Skeletal muscle satellite cell (primary cell): Measurements from ENCODE around the gene PPP1R7.

Source experiments
- H3K27me3 ChIP-seq: 2 replicates; pipeline ENCODE4 v1.7.0; 2013; ENCODE audit warnings: low read length; ENCODE audit not compliant: control insufficient read depth, insufficient read depth
- H3K36me3 ChIP-seq: 2 replicates; pipeline ENCODE4 v1.7.0; 2013; ENCODE audit warnings: mild to moderate bottlenecking, control low read depth, low read length; ENCODE audit not compliant: insufficient read depth
- H3K4me1 ChIP-seq: 2 replicates; pipeline ENCODE4 v1.7.0; 2013; ENCODE audit warnings: low read length; ENCODE audit not compliant: control insufficient read depth, insufficient read depth
- H3K4me2 ChIP-seq: 2 replicates; pipeline ENCODE4 v1.7.0; 2013; ENCODE audit warnings: mild to moderate bottlenecking, low read length
- H3K4me3 ChIP-seq: 2 replicates; pipeline ENCODE4 v1.7.0; 2013; ENCODE audit warnings: low read length
- H3K9ac ChIP-seq: 2 replicates; pipeline ENCODE4 v1.7.0; 2013; ENCODE audit warnings: mild to moderate bottlenecking, low read depth, low read length, moderate library complexity
- H3K9me3 ChIP-seq: replicated peaks from 2 replicates; pipeline ENCODE4 v1.7.0; 2013; ENCODE audit warnings: mild to moderate bottlenecking, control low read depth, low read length

The PPP1R7 gene

DNA sequence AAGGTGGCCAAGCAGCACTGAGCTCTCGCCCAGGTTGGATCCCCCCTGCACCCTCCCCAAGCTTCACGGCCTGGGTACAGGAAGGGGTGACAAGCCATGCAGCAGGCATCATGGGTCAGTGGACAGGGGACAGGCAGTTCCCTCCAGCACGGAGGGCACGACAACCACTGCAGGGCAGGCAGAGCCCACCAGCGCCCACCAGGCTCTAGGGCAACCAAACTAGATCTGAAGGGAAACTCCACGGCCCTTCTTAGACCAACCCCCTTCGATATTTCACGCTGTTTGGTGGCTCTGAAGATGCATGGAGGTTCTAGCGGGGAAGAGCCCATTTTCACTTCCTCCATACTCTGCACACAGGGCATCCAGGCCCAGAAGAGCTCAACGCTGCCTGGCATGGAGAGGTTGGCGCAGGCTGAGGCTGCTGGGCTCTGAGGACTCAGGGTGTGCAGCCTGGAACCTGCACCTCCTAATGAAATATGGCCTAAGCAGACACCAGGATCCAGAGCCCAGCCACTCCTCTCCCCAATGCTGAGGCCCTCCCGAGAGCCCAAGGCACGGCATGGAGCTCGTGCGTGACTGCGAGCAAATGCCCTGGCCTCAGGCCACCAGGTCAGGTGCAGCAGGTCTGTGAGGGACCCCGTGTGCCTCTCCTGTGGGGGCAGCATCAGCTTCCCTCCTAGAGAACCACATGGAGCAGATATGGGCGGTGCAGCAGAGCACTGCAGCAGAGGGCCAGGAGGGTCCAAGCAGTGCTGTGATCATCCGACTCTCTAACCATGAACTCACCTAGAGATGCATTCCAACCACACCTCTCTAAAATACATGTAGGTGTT is 39.4 kb upstream of the PPP1R7 start:
- Histone ChIP-seq H3K36me3 (peaks cover 5% of the 10 kb centered on the region), H3K4me2 (no peak overlapping the region), H3K9me3 (no peaks in the 10 kb centered on the region), H3K4me1 (no peaks in the 10 kb centered on the region), H3K9ac (no peak overlapping the region), H3K27me3 (no peaks in the 10 kb centered on the region), H3K4me3 (no peak overlapping the region)

DNA sequence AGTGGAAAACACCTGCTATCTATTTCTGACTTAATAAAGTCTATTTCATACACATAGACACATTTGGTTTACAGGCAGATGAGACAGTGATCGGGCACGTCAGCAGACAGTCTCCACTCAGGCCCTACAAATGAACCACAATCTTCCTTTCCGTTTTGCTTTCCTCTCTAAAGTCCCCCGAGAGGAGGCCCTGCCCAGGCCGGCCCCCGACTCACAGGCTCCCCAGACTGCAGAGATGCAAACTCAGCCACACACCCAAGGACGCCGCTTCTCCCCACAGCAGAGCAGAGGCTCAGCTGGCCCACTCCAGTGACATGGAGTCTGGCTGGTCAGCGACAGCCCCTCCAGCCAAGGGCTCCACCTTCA is 38.8 kb upstream of the PPP1R7 start:
- no peak overlapping the region for H3K9ac ChIP-seq
- no peaks in the 10 kb centered on the region for H3K27me3 ChIP-seq
- no peaks in the 10 kb centered on the region for H3K4me1 ChIP-seq
- H3K4me3 ChIP-seq: no peak overlapping the region
- peaks cover 5% of the 10 kb centered on the region for H3K36me3 ChIP-seq
- no peaks in the 10 kb centered on the region for H3K9me3 ChIP-seq
- no peak overlapping the region for H3K4me2 ChIP-seq

DNA sequence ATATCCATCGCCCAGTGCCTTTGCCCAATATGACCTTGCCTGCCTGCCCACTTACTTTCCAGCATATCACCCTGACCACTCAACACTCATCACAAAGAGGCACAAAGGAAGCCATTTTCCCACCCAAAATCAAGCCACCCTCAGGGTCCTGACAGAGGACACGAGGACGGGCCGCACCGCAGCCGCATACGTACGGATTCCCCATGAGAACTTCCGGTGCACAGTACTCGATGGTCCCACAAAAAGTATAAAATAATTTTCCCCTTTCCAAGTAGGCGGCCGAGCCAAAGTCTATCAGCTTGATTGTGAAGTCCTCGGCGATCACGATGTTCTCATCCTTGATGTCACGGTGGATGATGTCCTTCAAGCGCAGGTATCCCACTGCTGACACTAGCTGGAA is 38.2 kb upstream of the PPP1R7 start:
- no peak overlapping the region for H3K9ac ChIP-seq
- H3K4me1 ChIP-seq: no peaks in the 10 kb centered on the region
- no peak overlapping the region for H3K4me2 ChIP-seq
- peaks cover 5% of the 10 kb centered on the region for H3K36me3 ChIP-seq
- no peak overlapping the region for H3K4me3 ChIP-seq
- no peaks in the 10 kb centered on the region for H3K9me3 ChIP-seq
- H3K27me3 ChIP-seq: no peaks in the 10 kb centered on the region

DNA sequence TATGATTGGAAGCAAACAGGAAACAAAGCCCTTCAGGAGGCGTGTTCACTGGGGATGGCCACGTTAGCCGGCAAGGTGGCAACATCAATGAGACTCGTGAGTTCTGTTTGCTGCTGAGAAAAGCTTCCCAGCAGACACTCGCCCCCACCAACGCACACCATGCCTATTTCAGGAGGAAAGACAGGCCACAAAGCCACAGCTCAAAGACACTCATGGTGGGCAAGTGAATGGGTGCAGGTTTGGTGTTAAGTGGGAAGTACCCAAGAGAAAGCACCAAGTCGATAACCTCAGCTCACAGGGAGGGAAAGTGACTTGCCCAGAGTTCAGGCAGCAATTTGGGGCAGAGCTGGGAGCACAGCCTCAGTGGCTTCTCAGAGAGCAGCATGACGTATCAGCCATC is 37.7 kb upstream of the PPP1R7 start:
- Histone ChIP-seq H3K4me1 (no peaks in the 10 kb centered on the region), H3K4me3 (no peak overlapping the region), H3K9me3 (no peaks in the 10 kb centered on the region), H3K4me2 (no peak overlapping the region), H3K36me3 (peaks cover 5% of the 10 kb centered on the region), H3K27me3 (no peaks in the 10 kb centered on the region), H3K9ac (no peak overlapping the region)

DNA sequence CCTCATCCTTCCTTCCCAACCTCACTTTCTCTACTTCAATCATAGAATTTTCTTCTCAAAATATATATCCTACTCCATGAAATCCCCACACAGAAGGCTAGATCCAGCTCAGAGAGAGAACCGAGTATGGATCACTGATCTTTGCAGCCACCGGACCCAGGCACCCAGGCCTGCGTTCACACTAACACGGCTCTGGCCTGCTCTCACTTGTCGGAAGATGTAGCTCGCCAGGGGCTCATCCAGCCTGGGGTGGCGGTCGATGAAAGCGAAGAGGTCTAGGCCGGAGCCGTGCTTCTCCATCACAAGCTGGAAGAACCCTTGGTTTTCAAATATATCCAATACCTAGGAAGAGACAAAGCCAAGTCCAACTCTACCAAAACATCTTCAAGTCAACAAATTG is 35.4 kb upstream of the PPP1R7 start:
- Histone ChIP-seq H3K4me2 (no peak overlapping the region), H3K4me3 (no peak overlapping the region), H3K36me3 (peaks cover 5% of the 10 kb centered on the region), H3K27me3 (no peaks in the 10 kb centered on the region), H3K4me1 (no peaks in the 10 kb centered on the region), H3K9ac (no peak overlapping the region), H3K9me3 (no peaks in the 10 kb centered on the region)

DNA sequence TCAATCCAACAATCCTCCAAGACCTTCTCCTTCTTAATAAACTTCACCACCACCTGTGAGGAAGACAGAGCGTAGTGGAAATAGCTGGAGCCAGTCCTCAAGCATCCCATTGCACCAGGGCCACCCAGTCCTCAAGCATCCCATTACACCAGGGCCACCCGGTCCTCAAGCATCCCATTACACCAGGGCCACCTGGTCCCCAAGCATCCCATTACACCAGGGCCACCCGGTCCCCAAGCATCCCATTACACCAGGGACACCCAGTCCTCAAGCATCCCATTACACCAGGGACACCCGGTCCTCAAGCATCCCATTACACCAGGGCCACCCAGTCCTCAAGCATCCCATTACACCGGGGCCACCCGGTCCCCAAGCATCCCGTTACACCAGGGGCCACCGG is 34.9 kb upstream of the PPP1R7 start:
- H3K4me2 ChIP-seq: no peak overlapping the region
- no peaks in the 10 kb centered on the region for H3K4me1 ChIP-seq
- no peaks in the 10 kb centered on the region for H3K27me3 ChIP-seq
- H3K36me3 ChIP-seq: peaks cover 5% of the 10 kb centered on the region
- H3K4me3 ChIP-seq: no peak overlapping the region
- H3K9me3 ChIP-seq: no peaks in the 10 kb centered on the region
- no peak overlapping the region for H3K9ac ChIP-seq

DNA sequence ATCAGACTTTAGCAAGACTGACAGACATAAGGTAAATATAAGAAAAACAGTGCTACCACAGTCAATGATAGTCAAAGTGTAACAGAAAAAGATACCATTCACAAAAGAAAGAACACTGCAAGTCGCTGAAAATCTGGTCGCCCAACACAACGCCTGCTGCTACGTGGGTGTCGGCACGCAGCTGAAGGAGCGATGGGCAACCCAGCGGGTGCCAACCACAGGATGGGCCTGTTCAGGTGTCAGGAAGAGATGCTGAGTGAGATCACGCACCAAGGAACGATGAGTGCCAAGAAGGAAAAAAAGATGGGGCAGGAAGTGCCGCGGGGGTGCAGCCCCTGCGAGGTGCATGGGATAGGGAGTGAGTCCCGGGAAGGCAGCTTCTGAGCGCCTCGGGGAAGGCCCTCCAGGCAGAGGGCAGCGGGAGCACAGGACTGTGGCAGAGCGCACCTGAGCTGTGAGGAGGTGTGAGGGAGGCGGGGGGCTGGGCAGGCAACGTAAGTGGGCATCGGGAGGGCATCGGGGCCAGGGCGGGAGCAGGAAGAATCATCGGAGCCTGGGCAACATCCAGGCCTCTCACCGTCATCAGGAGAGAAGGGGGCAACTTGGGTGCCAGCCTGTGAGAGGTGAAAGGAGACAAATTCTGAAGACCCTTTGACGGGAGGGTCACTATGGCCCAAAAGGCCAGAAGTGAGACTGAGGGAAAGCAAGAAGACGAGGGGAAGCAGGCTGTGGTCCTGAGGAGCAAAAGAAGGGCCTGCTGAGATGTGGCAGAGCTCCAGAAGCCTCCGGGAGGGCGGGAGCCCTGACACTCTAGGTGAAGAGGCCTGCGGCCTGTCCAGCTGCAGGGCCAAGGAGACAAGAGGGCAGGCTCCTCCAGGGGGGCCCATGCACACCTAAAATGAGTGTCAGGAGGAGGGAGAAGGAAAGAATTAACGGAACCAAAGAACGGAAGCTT is 33.4 kb upstream of the PPP1R7 start:
- Histone ChIP-seq H3K9ac (no peak overlapping the region), H3K36me3 (peaks cover 5% of the 10 kb centered on the region), H3K9me3 (no peaks in the 10 kb centered on the region), H3K4me3 (no peak overlapping the region), H3K4me2 (no peak overlapping the region), H3K27me3 (no peaks in the 10 kb centered on the region), H3K4me1 (no peaks in the 10 kb centered on the region)

DNA sequence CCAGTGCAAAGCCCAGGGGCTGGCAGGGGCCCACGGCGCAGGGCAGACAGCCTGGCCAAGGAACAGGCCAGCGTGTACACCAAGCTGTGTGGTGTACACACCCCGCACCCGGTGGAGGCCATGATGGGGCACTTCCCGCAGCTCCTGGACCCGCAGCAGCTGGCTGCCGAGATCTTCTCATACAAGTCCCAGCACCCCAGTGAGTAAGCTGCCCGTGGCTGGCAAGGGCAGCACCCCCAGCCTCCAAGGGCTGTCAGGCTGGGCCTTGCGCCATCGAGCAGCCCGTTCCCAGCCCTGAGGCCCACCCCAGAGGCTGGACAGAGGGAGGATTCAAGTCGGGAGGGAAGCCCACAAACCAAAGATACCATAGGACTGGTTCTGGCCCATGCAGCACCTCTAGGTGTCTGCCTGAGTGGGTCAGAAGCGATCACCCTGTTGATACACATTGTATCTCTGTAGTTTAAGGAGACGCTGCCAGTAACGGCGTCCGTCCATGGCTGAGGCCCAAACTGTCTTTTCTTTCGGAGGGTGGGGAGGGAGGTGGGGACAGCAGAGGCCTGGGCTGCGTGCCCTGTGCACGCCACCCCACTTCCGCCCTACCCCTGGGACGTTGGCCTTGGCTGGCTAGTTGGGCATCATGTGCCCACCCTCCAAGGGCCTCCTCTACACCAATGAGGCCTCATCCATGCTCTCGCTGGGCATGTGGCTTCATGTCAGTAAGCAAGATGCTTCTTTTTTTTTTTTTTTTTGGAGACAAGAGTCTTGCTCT is 31.3 kb upstream of the PPP1R7 start:
- Histone ChIP-seq H3K9me3 (no peaks in the 10 kb centered on the region), H3K4me3 (no peak overlapping the region), H3K4me1 (no peaks in the 10 kb centered on the region)

DNA sequence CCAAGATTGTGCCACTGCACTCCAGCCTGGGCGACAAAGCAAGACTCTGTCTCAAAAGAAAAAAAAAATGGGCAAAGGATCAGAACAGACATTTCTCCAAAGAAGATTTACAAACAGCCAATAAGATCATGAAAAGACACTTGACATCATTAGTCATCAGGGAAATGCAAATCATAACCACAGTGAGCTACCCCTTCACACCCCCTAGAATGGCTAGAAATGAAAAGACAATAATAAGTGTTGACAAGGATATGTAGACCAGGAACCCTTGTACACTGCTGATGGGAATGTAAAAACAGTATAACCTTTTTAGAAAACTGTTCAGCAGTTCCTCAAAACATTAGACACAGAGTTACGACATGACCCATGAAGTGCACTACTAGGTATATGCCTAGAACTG is 29.8 kb upstream of the PPP1R7 start:
- Histone ChIP-seq H3K4me3 (no peak overlapping the region), H3K27me3 (no peaks in the 10 kb centered on the region), H3K4me1 (no peaks in the 10 kb centered on the region), H3K9ac (no peak overlapping the region), H3K36me3 (no peaks in the 10 kb centered on the region), H3K4me2 (no peak overlapping the region), H3K9me3 (no peaks in the 10 kb centered on the region)

More for the DNA sequence above, 31.3 kb upstream of the PPP1R7 start:
- Histone ChIP-seq H3K27me3 (no peaks in the 10 kb centered on the region), H3K9ac (no peak overlapping the region), H3K36me3 (peaks cover 5% of the 10 kb centered on the region), H3K4me2 (no peak overlapping the region)

DNA sequence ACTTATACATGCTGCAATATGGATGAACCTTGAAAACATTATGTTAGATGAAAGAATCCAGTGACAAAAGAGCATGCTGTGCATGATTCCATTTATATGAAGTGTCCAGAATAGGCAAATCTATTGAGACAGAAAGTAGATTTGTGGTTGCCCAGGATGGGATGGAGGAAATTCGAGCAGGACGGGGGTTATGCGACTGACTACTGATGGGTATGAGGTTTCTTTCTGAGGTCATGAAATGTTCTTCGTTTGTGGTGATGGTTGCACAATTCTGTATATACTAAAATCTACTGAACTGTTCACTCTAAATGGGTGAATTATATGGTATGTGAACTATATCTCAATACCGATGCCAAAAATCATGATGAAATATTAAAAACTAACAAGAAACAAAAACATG is 29.3 kb upstream of the PPP1R7 start:
- H3K9me3 ChIP-seq: no peaks in the 10 kb centered on the region
- no peaks in the 10 kb centered on the region for H3K4me1 ChIP-seq
- no peaks in the 10 kb centered on the region for H3K27me3 ChIP-seq
- no peaks in the 10 kb centered on the region for H3K36me3 ChIP-seq
- no peak overlapping the region for H3K4me2 ChIP-seq
- no peak overlapping the region for H3K4me3 ChIP-seq
- no peak overlapping the region for H3K9ac ChIP-seq

DNA sequence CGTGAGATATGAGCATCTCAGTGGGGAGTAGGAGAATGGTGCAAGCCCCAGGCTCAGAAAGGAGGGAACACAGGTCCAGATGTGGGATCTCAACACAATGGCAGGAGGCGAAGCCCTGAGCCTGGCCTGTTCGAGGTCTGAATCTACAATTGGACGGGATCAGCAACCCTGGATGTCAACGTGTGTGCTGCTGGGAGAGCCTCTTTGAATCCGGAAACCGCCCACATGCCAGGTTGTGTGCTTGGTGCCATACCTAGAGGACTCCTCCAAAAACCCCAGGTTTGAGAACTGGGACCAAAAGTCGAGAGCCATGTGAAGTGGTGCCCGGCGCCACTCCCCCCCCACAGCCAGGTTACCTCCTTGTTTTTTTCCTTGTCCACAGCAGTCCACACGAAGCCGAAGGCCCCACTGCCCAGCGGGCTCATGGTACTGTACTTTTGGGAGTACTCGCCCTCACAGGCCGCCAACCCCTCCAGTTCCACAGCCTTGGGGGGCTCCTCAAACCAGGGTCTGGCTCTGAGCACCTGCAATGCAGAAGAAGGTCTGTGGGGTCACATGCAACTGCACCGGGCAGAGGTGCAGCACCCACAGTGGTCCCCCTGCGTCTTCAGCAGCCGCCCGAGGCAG is 27.8 kb upstream of the PPP1R7 start:
- H3K9ac ChIP-seq: no peak overlapping the region
- no peak overlapping the region for H3K4me3 ChIP-seq
- H3K4me2 ChIP-seq: no peak overlapping the region
- H3K27me3 ChIP-seq: no peaks in the 10 kb centered on the region
- H3K4me1 ChIP-seq: no peaks in the 10 kb centered on the region
- no peaks in the 10 kb centered on the region for H3K9me3 ChIP-seq
- peaks cover 4% of the 10 kb centered on the region for H3K36me3 ChIP-seq
